ENCODE results near the gene FNDC3A. TPM values are rescaled to one million over a fixed set of nuclear protein-coding genes. Genes with fewer than 3 reads are reported as not detected.

The FNDC3A gene
- total and polyA plus RNA-seq, 4 donors = 17.6 to 87.6 (median 34.5) TPM

GRCh38 chr13:48962281-48962680 lies 13.4 kb upstream of the FNDC3A start:
- ATAC-seq (ENCODE audit: insufficient read depth, low FRiP score) (peak; percentile 90), DNase-seq (no peak)
- Histone ChIP-seq H3K27ac (ENCODE audit: low read depth in 1 of 2, low read length in 1 of 2) (no peak overlapping the region), H3K36me3 (ENCODE audit: control insufficient read depth in 4 of 4, insufficient read depth in 4 of 4, low read length in 4 of 4) (no peaks in the 10 kb centered on the region), H3K9me3 (ENCODE audit: control insufficient read depth in 4 of 4, insufficient read depth in 3 of 4, low read length in 3 of 4) (no peaks in the 10 kb centered on the region), H3K4me3 (no peak overlapping the region), H3K9ac (ENCODE audit: insufficient read depth in 1 of 2, low read length in 2 of 2) (no peak overlapping the region), H3K4me1 (ENCODE audit: control insufficient read depth in 5 of 5, insufficient read depth in 5 of 5, low read length in 5 of 5) (no peaks in the 10 kb centered on the region), H3K27me3 (ENCODE audit: control insufficient read depth in 3 of 3, insufficient read depth in 3 of 3, low read length in 2 of 3) (no peaks in the 10 kb centered on the region)
- no peak for TF ChIP-seq CTCF (IDR thresholded peaks at IDR 0.05; ENCODE audit: control extremely low read depth, extremely low read depth)
- WGBS, 2 donors = 67 to 86% methylated on average over 4 of the region's 4 CpGs

GRCh38 chr13:48965736-48966135 lies 10.0 kb upstream of the FNDC3A start:
- Histone ChIP-seq H3K36me3 (ENCODE audit: control insufficient read depth in 4 of 4, insufficient read depth in 4 of 4, low read length in 4 of 4) (no peaks in the 10 kb centered on the region), H3K4me1 (ENCODE audit: control insufficient read depth in 5 of 5, insufficient read depth in 5 of 5, low read length in 5 of 5) (no peaks in the 10 kb centered on the region), H3K27ac (ENCODE audit: low read depth in 1 of 2, low read length in 1 of 2) (no peak overlapping the region), H3K4me3 (no peak overlapping the region), H3K9ac (ENCODE audit: insufficient read depth in 1 of 2, low read length in 2 of 2) (no peak overlapping the region), H3K27me3 (ENCODE audit: control insufficient read depth in 3 of 3, insufficient read depth in 3 of 3, low read length in 2 of 3) (no peaks in the 10 kb centered on the region), H3K9me3 (ENCODE audit: control insufficient read depth in 4 of 4, insufficient read depth in 3 of 4, low read length in 3 of 4) (no peaks in the 10 kb centered on the region)
- no peak for TF ChIP-seq CTCF (IDR thresholded peaks at IDR 0.05; ENCODE audit: control extremely low read depth, extremely low read depth)
- 60 to 77% methylated on average over 2 of the region's 2 CpGs for WGBS, 2 donors
- ATAC-seq (ENCODE audit: insufficient read depth, low FRiP score) (no peak), DNase-seq (no peak)

GRCh38 chr13:48969685-48970084 lies 6.0 kb upstream of the FNDC3A start:
- Histone ChIP-seq H3K27ac (ENCODE audit: low read depth in 1 of 2, low read length in 1 of 2) (no peak overlapping the region), H3K4me1 (ENCODE audit: control insufficient read depth in 5 of 5, insufficient read depth in 5 of 5, low read length in 5 of 5) (peaks cover 0 to 4% (median 0%) of the 10 kb centered on the region in 5 donors), H3K4me3 (no peak overlapping the region), H3K27me3 (ENCODE audit: control insufficient read depth in 3 of 3, insufficient read depth in 3 of 3, low read length in 2 of 3) (peaks cover 0 to 2% (median 0%) of the 10 kb centered on the region in 3 donors), H3K9me3 (ENCODE audit: control insufficient read depth in 4 of 4, insufficient read depth in 3 of 4, low read length in 3 of 4) (peaks cover 0 to 11% (median 0%) of the 10 kb centered on the region in 4 donors), H3K36me3 (ENCODE audit: control insufficient read depth in 4 of 4, insufficient read depth in 4 of 4, low read length in 4 of 4) (no peaks in the 10 kb centered on the region), H3K9ac (ENCODE audit: insufficient read depth in 1 of 2, low read length in 2 of 2) (no peak overlapping the region)
- DNase-seq (no peak), ATAC-seq (ENCODE audit: insufficient read depth, low FRiP score) (no peak)
- 78 to 81% methylated on average over 1 of the region's 1 CpG for WGBS, 2 donors
- TF ChIP-seq CTCF (IDR thresholded peaks at IDR 0.05; ENCODE audit: control extremely low read depth, extremely low read depth) = no peak

GRCh38 chr13:48973845-48974431 lies 1.8 kb upstream of the FNDC3A start:
- Histone ChIP-seq H3K27ac (ENCODE audit: low read depth in 1 of 2, low read length in 1 of 2) (no peak overlapping the region), H3K27me3 (ENCODE audit: control insufficient read depth in 3 of 3, insufficient read depth in 3 of 3, low read length in 2 of 3) (peaks cover 0 to 2% (median 0%) of the 10 kb centered on the region in 3 donors), H3K36me3 (ENCODE audit: control insufficient read depth in 4 of 4, insufficient read depth in 4 of 4, low read length in 4 of 4) (peaks cover 0 to 5% (median 0%) of the 10 kb centered on the region in 4 donors), H3K9ac (ENCODE audit: insufficient read depth in 1 of 2, low read length in 2 of 2) (no peak overlapping the region), H3K4me1 (ENCODE audit: control insufficient read depth in 5 of 5, insufficient read depth in 5 of 5, low read length in 5 of 5) (peaks cover 0 to 17% (median 2%) of the 10 kb centered on the region in 5 donors), H3K4me3 (no peak overlapping the region), H3K9me3 (ENCODE audit: control insufficient read depth in 4 of 4, insufficient read depth in 3 of 4, low read length in 3 of 4) (peaks cover 0 to 11% (median 0%) of the 10 kb centered on the region in 4 donors)
- TF ChIP-seq CTCF (IDR thresholded peaks at IDR 0.05; ENCODE audit: control extremely low read depth, extremely low read depth) = no peak
- DNase-seq (no peak), ATAC-seq (ENCODE audit: insufficient read depth, low FRiP score) (no peak)
- 95 to 98% methylated on average over 1 of the region's 1 CpG for WGBS, 2 donors

Data from lung (tissue), 12 donors.